Neural progenitor cell (in vitro differentiated cells): ENCODE results near the gene DOHH.

Experiments
- EZH2 ChIP-seq: fragments of 200-600 bp; sonication (generic); IDR thresholded peaks from 2 replicates; pipeline ENCODE4 v1.6.1; 2017; ENCODE audit warnings: antibody characterized with exemption, mild to moderate bottlenecking, moderate library complexity
- EZH2phosphoT487 ChIP-seq: fragments of 200-600 bp; sonication (generic); IDR thresholded peaks from 2 replicates; pipeline ENCODE4 v1.6.1; 2017; ENCODE audit warnings: antibody characterized with exemption

DNA sequence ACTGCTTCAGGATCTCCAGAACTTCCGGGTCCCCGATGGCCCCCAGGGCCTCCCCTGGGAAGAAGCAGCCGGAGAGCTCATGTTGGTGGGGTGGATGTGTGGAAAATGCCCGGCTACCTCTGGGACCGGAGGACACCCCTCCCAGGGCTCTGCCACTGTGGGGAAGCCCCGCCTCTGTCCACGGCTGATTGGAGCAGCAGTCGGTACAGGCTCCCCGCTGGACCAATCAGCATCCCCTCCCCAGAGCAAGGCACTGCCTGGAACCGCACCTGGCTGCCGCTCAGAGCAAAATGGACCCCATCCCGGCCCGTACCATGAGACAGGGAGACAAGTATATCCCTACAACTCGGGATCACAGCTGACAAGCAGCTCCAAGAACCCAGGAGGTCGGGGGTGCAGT is 6.4 kb downstream of the DOHH start:
- TF ChIP-seq EZH2phosphoT487, result no peak
- TF ChIP-seq EZH2, result no peak
